ENCODE results near the gene RNPEP.

RNPEP gene

GRCh38 chr1:201999625-202000238 lies 17.3 kb downstream of the RNPEP start:
- Histone ChIP-seq H3K4me1 (ENCODE audit: insufficient read depth, low read length, poor library complexity, severe bottlenecking) (no peaks in the 10 kb centered on the region), H3K9ac (ENCODE audit: low read depth, low read length, poor library complexity, severe bottlenecking) (no peak overlapping the region), H3K79me2 (ENCODE audit: insufficient read depth, low read length) (no peaks in the 10 kb centered on the region), H4K20me1 (ENCODE audit: insufficient read depth, low read length, poor library complexity, severe bottlenecking) (no peaks in the 10 kb centered on the region), H3K27me3 (ENCODE audit: insufficient read depth, low read length, poor library complexity, severe bottlenecking) (no peaks in the 10 kb centered on the region), H2AFZ (ENCODE audit: low read length) (no peak overlapping the region), H3K9me2 (replicated peaks; ENCODE audit: low read depth, low read length) (no peaks in the 10 kb centered on the region), H3K36me3 (ENCODE audit: insufficient read depth, low read length) (peaks cover 70% of the 10 kb centered on the region; the same call in 1 of the 2 replicates), H3K4me3 (ENCODE audit: low read length, poor library complexity, severe bottlenecking) (no peak overlapping the region), H3F3A (ENCODE audit: low read depth) (no peaks in the 10 kb centered on the region), H3K9me3 (ENCODE audit: insufficient read depth, low read depth, low read length) (no peaks in the 10 kb centered on the region), H3K4me2 (ENCODE audit: low read depth, low read length, poor library complexity, severe bottlenecking) (no peak overlapping the region)
- TF ChIP-seq CTCF (conservative IDR thresholded peaks at IDR 0.05; ENCODE audit: low read length) (peak; percentile 76), EZH2phosphoT487 (IDR thresholded peaks at IDR 0.05; ENCODE audit: borderline replicate concordance) (no peak)

GRCh38 chr1:202002507-202002906 lies 20.1 kb downstream of the RNPEP start:
- Histone ChIP-seq H2AFZ (ENCODE audit: low read length) (no peak overlapping the region), H3K4me2 (ENCODE audit: low read depth, low read length, poor library complexity, severe bottlenecking) (no peak overlapping the region), H3K27me3 (ENCODE audit: insufficient read depth, low read length, poor library complexity, severe bottlenecking) (no peaks in the 10 kb centered on the region), H3K4me1 (ENCODE audit: insufficient read depth, low read length, poor library complexity, severe bottlenecking) (no peaks in the 10 kb centered on the region), H3K4me3 (ENCODE audit: low read length, poor library complexity, severe bottlenecking) (no peak overlapping the region), H3F3A (ENCODE audit: low read depth) (no peaks in the 10 kb centered on the region), H4K20me1 (ENCODE audit: insufficient read depth, low read length, poor library complexity, severe bottlenecking) (no peaks in the 10 kb centered on the region), H3K36me3 (ENCODE audit: insufficient read depth, low read length) (peaks cover 58% of the 10 kb centered on the region; the same call in 1 of the 2 replicates), H3K9ac (ENCODE audit: low read depth, low read length, poor library complexity, severe bottlenecking) (no peak overlapping the region), H3K79me2 (ENCODE audit: insufficient read depth, low read length) (no peaks in the 10 kb centered on the region), H3K9me2 (replicated peaks; ENCODE audit: low read depth, low read length) (no peaks in the 10 kb centered on the region), H3K9me3 (ENCODE audit: insufficient read depth, low read depth, low read length) (no peaks in the 10 kb centered on the region)
- no peak for TF ChIP-seq EZH2phosphoT487 (IDR thresholded peaks at IDR 0.05; ENCODE audit: borderline replicate concordance)
- no peak for TF ChIP-seq CTCF (conservative IDR thresholded peaks at IDR 0.05; ENCODE audit: low read length)

GRCh38 chr1:202004711-202005110 lies 22.3 kb downstream of the RNPEP start:
- peaks cover 52% of the 10 kb centered on the region; the same call in 1 of the 2 replicates for H3K36me3 ChIP-seq (ENCODE audit: insufficient read depth, low read length)
- no peak overlapping the region for H2AFZ ChIP-seq (ENCODE audit: low read length)
- no peaks in the 10 kb centered on the region for H4K20me1 ChIP-seq (ENCODE audit: insufficient read depth, low read length, poor library complexity, severe bottlenecking)
- TF ChIP-seq CTCF (conservative IDR thresholded peaks at IDR 0.05; ENCODE audit: low read length) (no peak), EZH2phosphoT487 (IDR thresholded peaks at IDR 0.05; ENCODE audit: borderline replicate concordance) (no peak)
- no peak overlapping the region for H3K4me3 ChIP-seq (ENCODE audit: low read length, poor library complexity, severe bottlenecking)
- no peaks in the 10 kb centered on the region for H3K27me3 ChIP-seq (ENCODE audit: insufficient read depth, low read length, poor library complexity, severe bottlenecking)
- H3K9me2 ChIP-seq (replicated peaks; ENCODE audit: low read depth, low read length) = no peaks in the 10 kb centered on the region
- no peak overlapping the region for H3K9ac ChIP-seq (ENCODE audit: low read depth, low read length, poor library complexity, severe bottlenecking)
- H3K9me3 ChIP-seq (ENCODE audit: insufficient read depth, low read depth, low read length) = no peaks in the 10 kb centered on the region
- no peaks in the 10 kb centered on the region for H3K4me1 ChIP-seq (ENCODE audit: insufficient read depth, low read length, poor library complexity, severe bottlenecking)
- no peak overlapping the region for H3K4me2 ChIP-seq (ENCODE audit: low read depth, low read length, poor library complexity, severe bottlenecking)
- H3K79me2 ChIP-seq (ENCODE audit: insufficient read depth, low read length) = no peaks in the 10 kb centered on the region
- H3F3A ChIP-seq (ENCODE audit: low read depth) = no peaks in the 10 kb centered on the region
